K562 (cell line): ENCODE results near the gene VPS45.

Source experiments
- BACH1 ChIP-seq: fragments of 200-800 bp; sonication (Bioruptor generic); IDR thresholded peaks from 2 replicates; pipeline ENCODE4 v1.6.1; 2016; ENCODE audit warnings: missing genetic modification characterization, missing compliant biosample characterization
- CTCF ChIP-seq, 3 experiments: IDR thresholded peaks in 2 of 3; conservative IDR thresholded peaks in 1 of 3; 2 replicates each; pipeline ENCODE4 v1.5.1; 2011 to 2012; ENCODE audit warnings: low read length in 3 of 3, mild to moderate bottlenecking in 3 of 3, control low read depth in 2 of 3, improper control_type of control experiment in 1 of 3, inconsistent platforms in 1 of 3, low read depth in 1 of 3, mixed read lengths in 1 of 3, moderate library complexity in 1 of 3; ENCODE audit not compliant: insufficient read depth in 2 of 3
- FOXJ3 ChIP-seq: sonication (generic); formaldehyde crosslinking; IDR thresholded peaks from 2 replicates; pipeline ENCODE4 v1.4.0; 2020; ENCODE audit warnings: mild to moderate bottlenecking, missing genetic modification reagents
- GABPA ChIP-seq: fragments of 200-800 bp; sonication (Bioruptor generic); conservative IDR thresholded peaks from 2 replicates; pipeline ENCODE4 v1.6.1; 2016; ENCODE audit warnings: low read depth, missing genetic modification characterization, missing compliant biosample characterization
- HMBOX1 ChIP-seq: sonication (generic); IDR thresholded peaks from 2 replicates; pipeline ENCODE4 v1.6.1; 2016
- IRF1 ChIP-seq: sonication (generic); formaldehyde crosslinking; IDR thresholded peaks from 2 replicates; pipeline ENCODE4 v1.8.0; 2022; ENCODE audit warnings: missing genetic modification reagents, mild to moderate bottlenecking, borderline replicate concordance
- NFRKB ChIP-seq: fragments of 450-650 bp; IDR thresholded peaks from 2 replicates; pipeline ENCODE4 v1.6.1; 2016; ENCODE audit warnings: low read depth
- RBM34 ChIP-seq: fragments of 200-400 bp; formaldehyde crosslinking; IDR thresholded peaks from 2 replicates; pipeline ENCODE4 v1.6.1; 2018; ENCODE audit warnings: low read length, borderline replicate concordance; ENCODE audit not compliant: insufficient read depth
- SETDB1 ChIP-seq: IDR thresholded peaks from one replicate; pipeline ENCODE4 v1.6.1; 2012; ENCODE audit warnings: low read length, control low read depth, inconsistent platforms
- SMAD3 ChIP-seq: fragments of 450-650 bp; formaldehyde crosslinking; conservative IDR thresholded peaks from 2 replicates; pipeline ENCODE4 v1.4.0; 2020; ENCODE audit warnings: mild to moderate bottlenecking
- TEAD1 ChIP-seq, 2 experiments: fragments of 450-650 bp in 1 of 2; sonication (generic) in 1 of 2; formaldehyde crosslinking; IDR thresholded peaks; 2 replicates each; pipeline versions ENCODE4 v1.4.0 to v1.8.0; 2020 to 2022; ENCODE audit warnings: mild to moderate bottlenecking in 2 of 2, missing genetic modification reagents in 1 of 2
- ZFP36 ChIP-seq: fragments of 150-350 bp; IDR thresholded peaks from 2 replicates; pipeline ENCODE4 v1.6.1; 2018; ENCODE audit warnings: low read length, low read depth; ENCODE audit not compliant: partially characterized antibody
- ZNF282 ChIP-seq: sonication (generic); formaldehyde crosslinking; IDR thresholded peaks from 2 replicates; pipeline ENCODE4 v1.8.1; 2023; ENCODE audit warnings: missing genetic modification reagents

GRCh38 chr1:150083907-150084306, 16.3 kb downstream of the VPS45 start:
- TF ChIP-seq ZFP36 (no peak), FOXJ3 (CRISPR knock-in tag) (no peak), NFRKB (no peak), CTCF (IDR thresholded peaks at IDR 0.05 in 2 of 3, conservative IDR thresholded peaks at IDR 0.05 in 1 of 3; ENCODE audit: insufficient read depth in 2 of 3, low read depth in 1 of 3, low read length in 3 of 3) (no peak), GABPA (no peak), SMAD3 (no peak), TEAD1 (CRISPR knock-in tag; IDR thresholded peaks at IDR 0.05) (no peak), BACH1 (tag) (no peak), RBM34 (no peak), ZNF282 (CRISPR knock-in tag) (no peak), HMBOX1 (no peak), SETDB1 (no peak), IRF1 (CRISPR knock-in tag) (no peak)
